OCI-LY1 (cell line): Measurements from ENCODE around the gene CNTN5.

Experiments
- EZH2 ChIP-seq: fragments of 200-600 bp; sonication (generic), shearing (Covaris generic); IDR thresholded peaks from 2 replicates; pipeline ENCODE4 v1.8.0; 2017; ENCODE audit warnings: borderline replicate concordance, mixed run types, mild to moderate bottlenecking, antibody characterized with exemption, low read length, moderate library complexity, mixed read lengths
- TF ChIP-seq, protein P1 (sequence below): fragments of 200-600 bp; sonication (generic), shearing (Covaris generic); IDR thresholded peaks from 2 replicates; pipeline ENCODE4 v1.5.1; 2017; ENCODE audit warnings: mild to moderate bottlenecking, antibody characterized with exemption, low read length, moderate library complexity, mixed read lengths

DNA sequence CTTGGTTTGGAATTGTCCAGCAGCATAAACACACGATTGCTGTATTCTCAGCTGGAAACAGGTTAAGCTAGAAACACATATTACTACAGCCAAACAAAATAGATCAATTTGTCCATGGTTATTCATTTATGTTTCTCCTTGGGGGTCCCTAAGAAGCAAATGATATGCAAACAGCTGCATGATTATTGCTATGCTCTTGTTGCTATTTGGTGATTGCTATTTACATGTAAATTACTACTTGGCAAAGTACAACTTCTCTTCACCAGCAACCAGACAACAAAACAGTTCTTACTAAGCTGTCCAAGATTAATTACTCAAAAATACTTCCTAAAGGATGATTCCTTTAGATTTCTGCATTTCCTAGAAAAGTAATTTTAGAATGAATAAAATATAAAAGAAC, 1098.4 kb downstream of the CNTN5 start:
- TF ChIP-seq, protein P1, sequence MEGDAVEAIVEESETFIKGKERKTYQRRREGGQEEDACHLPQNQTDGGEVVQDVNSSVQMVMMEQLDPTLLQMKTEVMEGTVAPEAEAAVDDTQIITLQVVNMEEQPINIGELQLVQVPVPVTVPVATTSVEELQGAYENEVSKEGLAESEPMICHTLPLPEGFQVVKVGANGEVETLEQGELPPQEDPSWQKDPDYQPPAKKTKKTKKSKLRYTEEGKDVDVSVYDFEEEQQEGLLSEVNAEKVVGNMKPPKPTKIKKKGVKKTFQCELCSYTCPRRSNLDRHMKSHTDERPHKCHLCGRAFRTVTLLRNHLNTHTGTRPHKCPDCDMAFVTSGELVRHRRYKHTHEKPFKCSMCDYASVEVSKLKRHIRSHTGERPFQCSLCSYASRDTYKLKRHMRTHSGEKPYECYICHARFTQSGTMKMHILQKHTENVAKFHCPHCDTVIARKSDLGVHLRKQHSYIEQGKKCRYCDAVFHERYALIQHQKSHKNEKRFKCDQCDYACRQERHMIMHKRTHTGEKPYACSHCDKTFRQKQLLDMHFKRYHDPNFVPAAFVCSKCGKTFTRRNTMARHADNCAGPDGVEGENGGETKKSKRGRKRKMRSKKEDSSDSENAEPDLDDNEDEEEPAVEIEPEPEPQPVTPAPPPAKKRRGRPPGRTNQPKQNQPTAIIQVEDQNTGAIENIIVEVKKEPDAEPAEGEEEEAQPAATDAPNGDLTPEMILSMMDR: no peak
- TF ChIP-seq EZH2: no peak
